EL (cell line): Measurements from ENCODE around the gene LIMA1.
A peak's percentile ranks its signal among the peaks of the same experiment; 100 is the strongest.

Experiments
- DNase-seq: peaks from one replicate; pipeline ENCODE4 v3.0.0-alpha.2; 2016

The LIMA1 gene

GRCh38 chr12:50214018-50214417 lies 69.3 kb downstream of the LIMA1 start:
- DNase-seq: no peak

GRCh38 chr12:50213439-50213838 lies 69.9 kb downstream of the LIMA1 start:
- no peak for DNase-seq

GRCh38 chr12:50212071-50212467 lies 71.3 kb downstream of the LIMA1 start:
- DNase-seq: peak; percentile 28

GRCh38 chr12:50211392-50212070 lies 71.8 kb downstream of the LIMA1 start:
- DNase-seq: peak; percentile 66

- no peak for DNase-seq
These were observed 75.9 kb downstream of the LIMA1 start for GRCh38 chr12:50207424-50207823.

- DNase-seq: no peak
These were observed 77.7 kb downstream of the LIMA1 start for GRCh38 chr12:50205648-50206047.

GRCh38 chr12:50203691-50204090 lies 79.6 kb downstream of the LIMA1 start:
- DNase-seq: peak; percentile 35

- DNase-seq: peak; percentile 100
These were observed 81.3 kb downstream of the LIMA1 start for GRCh38 chr12:50201987-50202521.

- DNase-seq: peak; percentile 90
These were observed 82.6 kb downstream of the LIMA1 start for GRCh38 chr12:50200552-50201273.

GRCh38 chr12:50198829-50199228 lies 84.5 kb downstream of the LIMA1 start:
- DNase-seq: no peak

GRCh38 chr12:50197297-50197727 lies 86.0 kb downstream of the LIMA1 start:
- DNase-seq: no peak

- no peak for DNase-seq
These were observed 86.8 kb downstream of the LIMA1 start for GRCh38 chr12:50196537-50196936.

GRCh38 chr12:50195832-50196231 lies 87.5 kb downstream of the LIMA1 start:
- no peak for DNase-seq

- peak; percentile 80 for DNase-seq
These were observed 90.4 kb downstream of the LIMA1 start for GRCh38 chr12:50192908-50193307.

- no peak for DNase-seq
These were observed 91.1 kb downstream of the LIMA1 start for GRCh38 chr12:50192236-50192635.

- no peak for DNase-seq
These were observed 92.5 kb downstream of the LIMA1 start for GRCh38 chr12:50190859-50191258.

- no peak for DNase-seq
These were observed 94.3 kb downstream of the LIMA1 start for GRCh38 chr12:50188875-50189575.

- peak; percentile 60 for DNase-seq
These were observed 95.0 kb downstream of the LIMA1 start for GRCh38 chr12:50188241-50188781.

- DNase-seq: peak; percentile 93
These were observed 96.0 kb downstream of the LIMA1 start for GRCh38 chr12:50187084-50187900.

GRCh38 chr12:50186681-50187080 lies 96.6 kb downstream of the LIMA1 start:
- peak; percentile 81 for DNase-seq

- DNase-seq: peak; percentile 62
These were observed 97.2 kb downstream of the LIMA1 start for GRCh38 chr12:50185970-50186663.
